Ascending aorta (tissue), 2 donors: ENCODE measurements around the gene MVB12B. TPM values are rescaled to one million over a fixed set of nuclear protein-coding genes. Genes with fewer than 3 reads are reported as not detected.
"Not testable (repeated sequence)": the region's sequence is repeated elsewhere in the genome, so short reads cannot be mapped to it uniquely, and the experiment has no call there.

Experiments used
- DNase-seq, 2 donors: peaks; one replicate each; pipeline ENCODE4 v3.0.0-alpha.2; 2019; ENCODE audit warnings: low spot score in 2 of 2
- H3K27ac ChIP-seq, 2 donors: fragments of 200-600 bp; sonication (generic); one replicate each; pipeline ENCODE4 v1.5.1; 2016 to 2017; ENCODE audit warnings: mild to moderate bottlenecking in 1 of 2
- H3K27me3 ChIP-seq: fragments of 200-600 bp; sonication (generic); one replicate; pipeline ENCODE4 v1.5.1; 2017
- H3K36me3 ChIP-seq, 2 donors: fragments of 200-600 bp; sonication (generic); one replicate each; pipeline ENCODE4 v1.5.1; 2016
- H3K4me1 ChIP-seq, 2 donors: fragments of 200-600 bp; sonication (generic); one replicate each; pipeline ENCODE4 v1.5.1; 2016 to 2017; ENCODE audit warnings: mild to moderate bottlenecking in 1 of 2
- H3K4me3 ChIP-seq, 2 donors: fragments of 200-600 bp; sonication (generic); one replicate each; pipeline ENCODE4 v1.5.1; 2016 to 2017; ENCODE audit warnings: mild to moderate bottlenecking in 1 of 2
- H3K9me3 ChIP-seq, 2 donors: fragments of 200-600 bp; sonication (generic); one replicate each; pipeline ENCODE4 v1.5.1; 2016
- intact Hi-C: fragments of 100-400 bp; cut with DNase I; formaldehyde crosslinking; loops from one replicate; pipeline ENCODE4 v1.15.1; 2023
- total RNA-seq: library from RNA; depleted of rRNA; stranded (reverse); fragments of >200 nt; gene quantifications from one replicate; pipeline ENCODE4 v1.1.0, GENCODE V29; 2016
- TF ChIP-seq, protein P1 (sequence below), 3 experiments: fragments of 200-600 bp in 2 of 3; fragments of 450-650 bp in 1 of 3; sonication (generic) in 2 of 3; IDR thresholded peaks; one replicate each; pipeline ENCODE4 v1.5.1; 2016 to 2019; ENCODE audit warnings: antibody characterized with exemption in 3 of 3, mild to moderate bottlenecking in 1 of 3, moderate library complexity in 1 of 3

Gene MVB12B
- total RNA-seq, 1 donor from 2014 or later: 9.4 TPM

DNA sequence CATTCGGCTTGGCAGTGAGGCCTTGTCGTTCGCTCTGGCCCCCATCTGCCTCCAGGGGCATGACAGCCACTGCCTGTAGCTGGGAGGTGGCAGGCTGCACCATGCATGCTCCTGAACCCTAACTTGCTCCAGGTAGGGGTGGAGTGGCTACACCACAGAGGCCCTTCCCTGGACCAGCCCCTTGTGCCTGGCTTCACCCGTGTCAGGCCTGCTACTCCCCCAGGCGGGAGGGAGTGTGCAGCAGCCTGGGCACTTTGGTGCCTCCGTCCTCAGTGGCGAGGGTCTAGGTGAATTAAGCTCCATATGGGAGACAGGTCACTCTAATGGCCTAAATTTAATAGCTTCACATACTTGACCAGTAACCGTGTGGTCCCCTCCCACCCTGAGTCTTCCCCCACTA lies 227.7 kb downstream of the MVB12B start:
- no peaks in the 10 kb centered on the region for H3K4me1 ChIP-seq
- H3K36me3 ChIP-seq: no peaks in the 10 kb centered on the region
- H3K4me3 ChIP-seq: no peak overlapping the region
- DNase-seq: no peak
- TF ChIP-seq, protein P1, sequence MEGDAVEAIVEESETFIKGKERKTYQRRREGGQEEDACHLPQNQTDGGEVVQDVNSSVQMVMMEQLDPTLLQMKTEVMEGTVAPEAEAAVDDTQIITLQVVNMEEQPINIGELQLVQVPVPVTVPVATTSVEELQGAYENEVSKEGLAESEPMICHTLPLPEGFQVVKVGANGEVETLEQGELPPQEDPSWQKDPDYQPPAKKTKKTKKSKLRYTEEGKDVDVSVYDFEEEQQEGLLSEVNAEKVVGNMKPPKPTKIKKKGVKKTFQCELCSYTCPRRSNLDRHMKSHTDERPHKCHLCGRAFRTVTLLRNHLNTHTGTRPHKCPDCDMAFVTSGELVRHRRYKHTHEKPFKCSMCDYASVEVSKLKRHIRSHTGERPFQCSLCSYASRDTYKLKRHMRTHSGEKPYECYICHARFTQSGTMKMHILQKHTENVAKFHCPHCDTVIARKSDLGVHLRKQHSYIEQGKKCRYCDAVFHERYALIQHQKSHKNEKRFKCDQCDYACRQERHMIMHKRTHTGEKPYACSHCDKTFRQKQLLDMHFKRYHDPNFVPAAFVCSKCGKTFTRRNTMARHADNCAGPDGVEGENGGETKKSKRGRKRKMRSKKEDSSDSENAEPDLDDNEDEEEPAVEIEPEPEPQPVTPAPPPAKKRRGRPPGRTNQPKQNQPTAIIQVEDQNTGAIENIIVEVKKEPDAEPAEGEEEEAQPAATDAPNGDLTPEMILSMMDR (IDR thresholded peaks at IDR 0.05): no peak
- intact Hi-C loops: no loop called here
- no peak overlapping the region for H3K27ac ChIP-seq
- H3K9me3 ChIP-seq: no peaks in the 10 kb centered on the region
- no peaks in the 10 kb centered on the region for H3K27me3 ChIP-seq

GRCh38 chr9:126555421-126555820 lies 228.8 kb downstream of the MVB12B start:
- H3K27me3 ChIP-seq, H3K9me3 ChIP-seq, intact Hi-C loops, H3K4me1 ChIP-seq, H3K36me3 ChIP-seq, H3K4me3 ChIP-seq, H3K27ac ChIP-seq, DNase-seq: not testable (repeated sequence)
